A549 (cell line): ENCODE results near the gene NFKB2. TPM values are rescaled to one million over a fixed set of nuclear protein-coding genes. Genes with fewer than 3 reads are reported as not detected.

ENCODE experiments used
- ATAC-seq, 2 experiments: fragments of 200-7000 bp in 1 of 2; fragments of >200 bp in 1 of 2; cut with Nextera tagmentation in 1 of 2; cut with Tn5 transposase in 1 of 2; 3 replicates each; pipeline versions ENCODE4 v1.8.0 to v1.9.1; 2018 to 2020; ENCODE audit warnings: mild to moderate bottlenecking in 1 of 2, moderate library complexity in 1 of 2
- CTCF ChIA-PET: fragments of 300-600 bp; sonication (Branson Sonifier 250); formaldehyde crosslinking; extraction: SDS; loops from one replicate; lab custom pipeline; 2021; ENCODE audit warnings: antibody characterized with exemption, inconsistent platforms; lab: Yijun Ruan, JAX
- POLR2A ChIA-PET: fragments of 350-600 bp; formaldehyde crosslinking; extraction: SDS; loops from one replicate; lab custom pipeline; 2021; ENCODE audit warnings: antibody characterized with exemption, inconsistent platforms; lab: Yijun Ruan, JAX
- DNase-seq, 2 experiments: peaks; one replicate each; pipeline versions ENCODE4 v3.0.0 to v3.0.0-alpha.2; 2011 to 2016; ENCODE audit warnings: low read depth in 1 of 2, low spot score in 1 of 2
- FAIRE-seq: peaks from 2 replicates; lab custom pipeline; 2011; peaks lifted over from hg19 to GRCh38; lab: Jason Lieb, UNC
- H3K27ac ChIP-seq, 2 experiments: fragments of >200 bp; sonication (Bioruptor Twin); formaldehyde crosslinking; 3 replicates each; pipeline ENCODE4 v1.5.1; 2016 to 2017
- H3K4me1 ChIP-seq: fragments of >200 bp; sonication (Bioruptor Twin); formaldehyde crosslinking; 3 replicates; pipeline ENCODE4 v1.6.1; 2016
- H3K4me2 ChIP-seq: fragments of >200 bp; sonication (Bioruptor Twin); formaldehyde crosslinking; 3 replicates; pipeline ENCODE4 v1.6.1; 2016
- H3K4me3 ChIP-seq: fragments of >200 bp; sonication (Bioruptor Twin); formaldehyde crosslinking; 3 replicates; pipeline ENCODE4 v1.5.1; 2016
- H3K9me3 ChIP-seq: fragments of >200 bp; sonication (Bioruptor Twin); formaldehyde crosslinking; 3 replicates; pipeline ENCODE4 v1.6.1; 2016
- CHD4 ChIP-seq: fragments of 200-600 bp; sonication (generic); IDR thresholded peaks from 2 replicates; pipeline ENCODE4 v1.6.1; 2016; ENCODE audit warnings: antibody characterized with exemption, mild to moderate bottlenecking, borderline replicate concordance
- E2F6 ChIP-seq: IDR thresholded peaks from 2 replicates; pipeline ENCODE4 v1.6.1; 2012; ENCODE audit warnings: low read depth, borderline replicate concordance
- EHF ChIP-seq: fragments of 250-450 bp; sonication (Bioruptor Pico); IDR thresholded peaks from 2 replicates; pipeline ENCODE4 v1.5.0; 2020; ENCODE audit warnings: mild to moderate bottlenecking
- EHMT2 ChIP-seq: fragments of 200-600 bp; sonication (generic); IDR thresholded peaks from 2 replicates; pipeline ENCODE4 v1.6.1; 2016; ENCODE audit warnings: antibody characterized with exemption, low read depth, mild to moderate bottlenecking, moderate library complexity
- EP300 ChIP-seq, 2 experiments: fragments of >200 bp; sonication (Bioruptor Twin); formaldehyde crosslinking; IDR thresholded peaks; 2 replicates in 1 of 2; 3 replicates in 1 of 2; pipeline ENCODE4 v1.6.1; 2016 to 2017
- ESRRA ChIP-seq: fragments of 150-350 bp; IDR thresholded peaks from 2 replicates; pipeline ENCODE4 v1.6.1; 2014; ENCODE audit warnings: mild to moderate bottlenecking, low read length, borderline replicate concordance
- FOSL2 ChIP-seq, 2 experiments: fragments of 450-650 bp in 1 of 2; fragments of >200 bp in 1 of 2; sonication (Bioruptor Twin) in 1 of 2; formaldehyde crosslinking; IDR thresholded peaks; 2 replicates each; pipeline versions ENCODE4 v1.5.0 to v1.6.1; 2016 to 2020; ENCODE audit warnings: mild to moderate bottlenecking in 1 of 2, moderate library complexity in 1 of 2
- GATA3 ChIP-seq: IDR thresholded peaks from 2 replicates; pipeline ENCODE4 v1.6.1; 2012; ENCODE audit warnings: borderline replicate concordance
- HDAC2 ChIP-seq: fragments of 200-600 bp; sonication (generic); IDR thresholded peaks from 2 replicates; pipeline ENCODE4 v1.6.1; 2016
- HES2 ChIP-seq: fragments of >200 bp; sonication (Bioruptor Twin); formaldehyde crosslinking; IDR thresholded peaks from 2 replicates; pipeline ENCODE4 v1.6.1; 2016
- HOXB13 ChIP-seq: fragments of 250-450 bp; sonication (Bioruptor Pico); IDR thresholded peaks from 2 replicates; pipeline ENCODE4 v1.5.0; 2020; ENCODE audit warnings: low read depth, mild to moderate bottlenecking, moderate library complexity
- JUN ChIP-seq, 2 experiments: fragments of >200 bp; sonication (Bioruptor Twin); formaldehyde crosslinking; IDR thresholded peaks; 2 replicates in 1 of 2; 3 replicates in 1 of 2; pipeline ENCODE4 v1.6.1; 2016 to 2017
- KDM5A ChIP-seq: fragments of 200-600 bp; sonication (generic); IDR thresholded peaks from 2 replicates; pipeline ENCODE4 v1.6.1; 2016; ENCODE audit warnings: antibody characterized with exemption, mild to moderate bottlenecking
- MAX ChIP-seq: IDR thresholded peaks from 2 replicates; pipeline ENCODE4 v1.6.1; 2012
- MAZ ChIP-seq: fragments of 150-350 bp; IDR thresholded peaks from 2 replicates; pipeline ENCODE4 v1.6.1; 2014; ENCODE audit warnings: antibody characterized with exemption, low read depth, low read length, borderline replicate concordance
- MYC ChIP-seq: IDR thresholded peaks from 2 replicates; pipeline ENCODE4 v1.6.1; 2012; ENCODE audit warnings: mild to moderate bottlenecking, inconsistent platforms, low read length, improper control_type of control experiment, borderline replicate concordance
- NR3C1 ChIP-seq: fragments of >200 bp; sonication (Bioruptor Twin); formaldehyde crosslinking; IDR thresholded peaks from 3 replicates; pipeline ENCODE4 v1.6.1; 2017
- PBX3 ChIP-seq: IDR thresholded peaks from 2 replicates; pipeline ENCODE4 v1.6.1; 2012
- PHF8 ChIP-seq: fragments of 200-600 bp; sonication (generic); IDR thresholded peaks from 2 replicates; pipeline ENCODE4 v1.6.1; 2016; ENCODE audit warnings: low read depth, mild to moderate bottlenecking, antibody characterized with exemption, moderate library complexity, borderline replicate concordance
- RAD21 ChIP-seq, 2 experiments: fragments of >200 bp in 1 of 2; sonication (Bioruptor Twin) in 1 of 2; formaldehyde crosslinking in 1 of 2; IDR thresholded peaks in 1 of 2; conservative IDR thresholded peaks in 1 of 2; 2 replicates in 1 of 2; 3 replicates in 1 of 2; pipeline ENCODE4 v1.6.1; 2012 to 2018; ENCODE audit warnings: inconsistent platforms in 1 of 2
- RARB ChIP-seq: fragments of 250-450 bp; sonication (Bioruptor Pico); IDR thresholded peaks from 2 replicates; pipeline ENCODE4 v1.8.0; 2021; ENCODE audit warnings: mild to moderate bottlenecking, moderate library complexity
- RCOR1 ChIP-seq: fragments of 150-350 bp; IDR thresholded peaks from 2 replicates; pipeline ENCODE4 v1.6.1; 2014; ENCODE audit warnings: antibody characterized with exemption, low read length, low read depth
- RFX5 ChIP-seq: fragments of 450-650 bp; IDR thresholded peaks from 2 replicates; pipeline ENCODE4 v1.7.1; 2014; ENCODE audit warnings: antibody characterized with exemption, mild to moderate bottlenecking, moderate library complexity
- RNF2 ChIP-seq: fragments of 200-600 bp; sonication (generic); IDR thresholded peaks from 2 replicates; pipeline ENCODE4 v1.6.1; 2016; ENCODE audit warnings: low read depth, mild to moderate bottlenecking, antibody characterized with exemption, moderate library complexity, borderline replicate concordance
- ZFP36 ChIP-seq: fragments of 450-650 bp; IDR thresholded peaks from 2 replicates; pipeline ENCODE4 v1.6.1; 2014; ENCODE audit warnings: borderline replicate concordance; ENCODE audit not compliant: partially characterized antibody
- ZNF302 ChIP-seq: fragments of 250-450 bp; sonication (Bioruptor Pico); IDR thresholded peaks from 2 replicates; pipeline ENCODE4 v1.9.0; 2021; ENCODE audit warnings: inconsistent platforms, mild to moderate bottlenecking, moderate library complexity
- WGBS: methylation state at CpG from one replicate; pipeline ENCODE4 v1.1.6; 2017; ENCODE audit errors: missing lambda C conversion rate; 5-methylcytosine and 5-hydroxymethylcytosine counted together
- polyA plus RNA-seq, 4 experiments: library from polyadenylated mRNA; depleted of rRNA in 3 of 4; stranded (reverse); fragments of >200 nt; fragmentation: RNase III in 1 of 4; extraction: RNeasy Plus Mini Kit Qiagen cat#74134 plus additional on column Dnase treatment in 1 of 4; gene quantifications; 2 replicates in 3 of 4; 3 replicates in 1 of 4; pipeline ENCODE4 v1.2.3, GENCODE V29; 2011 to 2017
- TF ChIP-seq, protein P1 (sequence below): fragments of 150-350 bp; IDR thresholded peaks from 2 replicates; pipeline ENCODE4 v1.6.1; 2014; ENCODE audit warnings: low read depth, mild to moderate bottlenecking, low read length
- TF ChIP-seq, protein P2 (sequence below): fragments of >200 bp; sonication (Bioruptor Twin); formaldehyde crosslinking; IDR thresholded peaks from 3 replicates; pipeline ENCODE4 v1.6.1; 2016

The NFKB2 gene
- polyA plus RNA-seq, 2 of the 4 experiments (the other 2 are of a cell fraction) = 27.6 to 35.7 TPM

DNA sequence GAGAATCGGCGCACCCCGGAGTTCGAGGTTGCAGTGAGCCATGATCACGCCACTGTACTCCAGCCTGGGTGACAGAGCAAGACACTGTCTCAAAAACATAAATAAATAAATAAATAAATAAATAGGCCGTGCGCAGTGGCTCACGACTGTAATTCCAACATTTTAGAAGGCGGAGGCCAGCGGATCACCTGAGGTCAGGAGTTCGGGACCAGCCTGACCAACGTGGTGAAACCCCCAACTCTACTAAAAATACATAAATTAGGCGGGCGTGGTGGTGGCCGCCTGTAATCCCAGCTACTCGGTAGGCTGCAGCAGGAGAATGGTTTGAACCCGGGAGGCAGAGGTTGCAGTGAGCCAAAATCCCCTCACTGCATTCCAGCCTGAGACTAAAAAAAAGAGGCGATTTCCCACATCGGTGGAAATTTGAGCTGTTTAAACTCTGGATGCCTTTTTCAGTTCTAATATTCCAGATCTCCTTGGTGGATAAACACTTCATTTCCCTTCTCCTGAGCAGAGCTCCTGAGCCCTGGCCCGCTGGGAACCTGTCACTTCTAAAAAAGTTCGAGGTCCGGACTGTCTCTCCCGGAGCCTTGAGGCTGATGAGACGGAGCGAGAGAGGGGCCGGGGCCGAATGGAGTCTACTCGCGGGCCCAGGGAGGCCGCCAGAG is 2.0 kb upstream of the NFKB2 start:
- ATAC-seq (peak in 1 of 2 experiments; percentile 81; a peak in 3 of 6 replicates), DNase-seq (no peak), FAIRE-seq (no peak)
- Histone ChIP-seq H3K4me1 (peaks cover 16% of the 10 kb centered on the region; the same call in 2 of the 3 replicates), H3K4me2 (peak overlapping the region; percentile 98), H3K4me3 (peak overlapping the region; percentile 56), H3K9me3 (no peaks in the 10 kb centered on the region), H3K27ac (peak overlapping the region; percentile 68 to 91; a peak in 5 of 6 replicates)
- no peak for TF ChIP-seq CHD4
- no peak for TF ChIP-seq KDM5A
- peak in 1 of 2 experiments; percentile 72; a peak in 1 of 5 replicates for TF ChIP-seq RAD21 (conservative IDR thresholded peaks at IDR 0.05 in 1 of 2, IDR thresholded peaks at IDR 0.05 in 1 of 2)
- CTCF ChIA-PET = interaction anchor here (0.6 to 16.2 kb wide), 38 partner anchors 11 to 1328 kb away, joined by 3 to 450 read pairs (median 4); partner anchors contain the start of genes C10orf95, CUEDC2, ELOVL3 and FBXL15
- POLR2A ChIA-PET = interaction anchor here (0.5 kb wide), 1 partner anchor 78 kb away, joined by 3 read pairs; no protein-coding TSS in a partner anchor
- 58% methylated on average over 22 of the region's 30 CpGs for WGBS

- Histone ChIP-seq H3K4me1 (peaks cover 22% of the 10 kb centered on the region; the same call in 2 of the 3 replicates), H3K4me3 (peak overlapping the region; percentile 56), H3K9me3 (no peaks in the 10 kb centered on the region), H3K27ac (peak overlapping the region; percentile 68 to 91), H3K4me2 (peak overlapping the region; percentile 98)
- peak; percentile 95 to 98 for DNase-seq
- ChIA-PET CTCF (interaction anchor here (0.6 to 16.2 kb wide), 35 partner anchors 11 to 259 kb away, joined by 3 to 450 read pairs (median 4); partner anchors contain the start of genes C10orf95, CUEDC2, ELOVL3 and FBXL15), POLR2A (interaction anchor here (0.5 to 2.0 kb wide), 3 partner anchors 13 to 162 kb away, joined by 3 to 10 read pairs (median 6); no protein-coding TSS in a partner anchor)
- ATAC-seq = peak; percentile 82 to 90
- WGBS = under 1% methylated on average over 21 of the region's 71 CpGs
- FAIRE-seq = no peak
- TF ChIP-seq ESRRA (no peak), MAZ (0 out of 2 replicates have a peak, but pooled peaks have one; percentile 37), RNF2 (no peak), PBX3 (peak; percentile 82), EHMT2 (no peak), RFX5 (peak; percentile 74), HDAC2 (no peak), ZNF302 (no peak), RCOR1 (no peak), GATA3 (peak; percentile 75; the same call in 1 of the 2 replicates), EHF (no peak), ZFP36 (no peak), EP300 (IDR thresholded peaks at IDR 0.05) (no peak; a peak in 1 of 5 replicates), HOXB13 (CRISPR knock-in tag) (no peak), E2F6 (peak; percentile 77), HES2 (no peak), MAX (peak; percentile 50; the same call in 1 of the 2 replicates), FOSL2 (IDR thresholded peaks at IDR 0.05) (no peak), FOSL2 (CRISPR knock-in tag; IDR thresholded peaks at IDR 0.05) (peak; percentile 54; the same call in 1 of the 2 replicates), PHF8 (peak; percentile 91), RAD21 (conservative IDR thresholded peaks at IDR 0.05 in 1 of 2, IDR thresholded peaks at IDR 0.05 in 1 of 2) (peak in 1 of 2 experiments; percentile 85; a peak in 4 of 5 replicates), JUN (IDR thresholded peaks at IDR 0.05) (peak in 1 of 2 experiments; percentile 69; a peak in 2 of 5 replicates), RARB (peak; percentile 42; the same call in 1 of the 2 replicates), MYC (peak; percentile 9; the same call in 1 of the 2 replicates), NR3C1 (no peak)
- TF ChIP-seq, protein P1, sequence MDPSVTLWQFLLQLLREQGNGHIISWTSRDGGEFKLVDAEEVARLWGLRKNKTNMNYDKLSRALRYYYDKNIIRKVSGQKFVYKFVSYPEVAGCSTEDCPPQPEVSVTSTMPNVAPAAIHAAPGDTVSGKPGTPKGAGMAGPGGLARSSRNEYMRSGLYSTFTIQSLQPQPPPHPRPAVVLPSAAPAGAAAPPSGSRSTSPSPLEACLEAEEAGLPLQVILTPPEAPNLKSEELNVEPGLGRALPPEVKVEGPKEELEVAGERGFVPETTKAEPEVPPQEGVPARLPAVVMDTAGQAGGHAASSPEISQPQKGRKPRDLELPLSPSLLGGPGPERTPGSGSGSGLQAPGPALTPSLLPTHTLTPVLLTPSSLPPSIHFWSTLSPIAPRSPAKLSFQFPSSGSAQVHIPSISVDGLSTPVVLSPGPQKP = no peak
- TF ChIP-seq, protein P2, sequence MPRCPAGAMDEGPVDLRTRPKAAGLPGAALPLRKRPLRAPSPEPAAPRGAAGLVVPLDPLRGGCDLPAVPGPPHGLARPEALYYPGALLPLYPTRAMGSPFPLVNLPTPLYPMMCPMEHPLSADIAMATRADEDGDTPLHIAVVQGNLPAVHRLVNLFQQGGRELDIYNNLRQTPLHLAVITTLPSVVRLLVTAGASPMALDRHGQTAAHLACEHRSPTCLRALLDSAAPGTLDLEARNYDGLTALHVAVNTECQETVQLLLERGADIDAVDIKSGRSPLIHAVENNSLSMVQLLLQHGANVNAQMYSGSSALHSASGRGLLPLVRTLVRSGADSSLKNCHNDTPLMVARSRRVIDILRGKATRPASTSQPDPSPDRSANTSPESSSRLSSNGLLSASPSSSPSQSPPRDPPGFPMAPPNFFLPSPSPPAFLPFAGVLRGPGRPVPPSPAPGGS = peak; percentile 84; the same call in 1 of the 3 replicates
Measured at GRCh38 chr10:102394079-102394800, 1.3 kb upstream of the NFKB2 start.
